Fibroblast of pulmonary artery (primary cell): Measurements from ENCODE around the gene DLL4.
A peak's percentile ranks its signal among the peaks of the same experiment; 100 is the strongest.

Experiments
- DNase-seq: peaks from one replicate; pipeline ENCODE4 v3.0.0-alpha.2; 2010; ENCODE audit warnings: low read depth
- H3K4me3 ChIP-seq: replicated peaks from 2 replicates; pipeline ENCODE4 v1.5.1; 2011; ENCODE audit warnings: low read depth, mild to moderate bottlenecking, control low read depth, low read length, moderate library complexity
- CTCF ChIP-seq: IDR thresholded peaks from 2 replicates; pipeline ENCODE4 v1.5.1; 2011; ENCODE audit warnings: mild to moderate bottlenecking, control low read depth, low read length, inconsistent platforms; ENCODE audit errors: missing control alignments

The DLL4 gene

GRCh38 chr15:40900256-40901052, 28.7 kb upstream of the DLL4 start:
- DNase-seq, result no peak
- no peak overlapping the region for H3K4me3 ChIP-seq
- no peak for TF ChIP-seq CTCF

GRCh38 chr15:40901053-40901443, 28.1 kb upstream of the DLL4 start:
- no peak for TF ChIP-seq CTCF
- H3K4me3 ChIP-seq, result no peak overlapping the region
- no peak for DNase-seq

GRCh38 chr15:40902605-40903561, 26.3 kb upstream of the DLL4 start:
- H3K4me3 ChIP-seq, result no peak overlapping the region
- peak; percentile 46 for DNase-seq
- TF ChIP-seq CTCF, result no peak

DNA sequence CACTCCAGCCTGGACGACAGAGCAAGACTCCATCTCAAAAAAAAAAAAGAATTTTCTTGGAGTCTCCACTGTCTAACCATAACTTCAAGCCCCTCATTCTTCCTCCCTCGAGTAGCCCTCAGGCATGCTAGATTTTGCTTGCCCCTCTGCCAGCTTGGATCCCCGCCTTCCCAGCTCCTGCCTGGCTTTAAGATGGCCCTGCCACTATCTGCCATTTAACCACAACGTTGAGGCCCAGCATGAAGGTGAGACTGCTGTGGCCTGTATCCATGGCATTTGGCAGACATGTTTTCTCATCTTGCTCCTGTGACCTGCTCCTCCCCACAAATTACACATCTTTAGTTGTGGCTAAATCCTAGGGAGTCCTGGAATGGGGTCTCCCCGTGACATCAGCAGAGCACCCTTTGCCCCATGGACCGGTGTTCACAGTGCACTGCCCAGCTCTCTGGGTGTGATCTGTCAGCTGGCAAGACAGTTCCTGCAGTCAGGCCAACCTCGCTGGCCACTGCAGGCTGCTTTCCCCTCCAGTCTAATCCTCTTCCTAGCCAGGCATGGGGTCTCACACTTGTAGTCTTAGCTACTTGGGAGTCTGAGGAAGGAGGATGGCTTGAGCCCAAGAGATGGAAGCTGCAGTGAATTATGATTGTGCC, 24.5 kb upstream of the DLL4 start:
- no peak for DNase-seq
- no peak overlapping the region for H3K4me3 ChIP-seq
- no peak for TF ChIP-seq CTCF

DNA sequence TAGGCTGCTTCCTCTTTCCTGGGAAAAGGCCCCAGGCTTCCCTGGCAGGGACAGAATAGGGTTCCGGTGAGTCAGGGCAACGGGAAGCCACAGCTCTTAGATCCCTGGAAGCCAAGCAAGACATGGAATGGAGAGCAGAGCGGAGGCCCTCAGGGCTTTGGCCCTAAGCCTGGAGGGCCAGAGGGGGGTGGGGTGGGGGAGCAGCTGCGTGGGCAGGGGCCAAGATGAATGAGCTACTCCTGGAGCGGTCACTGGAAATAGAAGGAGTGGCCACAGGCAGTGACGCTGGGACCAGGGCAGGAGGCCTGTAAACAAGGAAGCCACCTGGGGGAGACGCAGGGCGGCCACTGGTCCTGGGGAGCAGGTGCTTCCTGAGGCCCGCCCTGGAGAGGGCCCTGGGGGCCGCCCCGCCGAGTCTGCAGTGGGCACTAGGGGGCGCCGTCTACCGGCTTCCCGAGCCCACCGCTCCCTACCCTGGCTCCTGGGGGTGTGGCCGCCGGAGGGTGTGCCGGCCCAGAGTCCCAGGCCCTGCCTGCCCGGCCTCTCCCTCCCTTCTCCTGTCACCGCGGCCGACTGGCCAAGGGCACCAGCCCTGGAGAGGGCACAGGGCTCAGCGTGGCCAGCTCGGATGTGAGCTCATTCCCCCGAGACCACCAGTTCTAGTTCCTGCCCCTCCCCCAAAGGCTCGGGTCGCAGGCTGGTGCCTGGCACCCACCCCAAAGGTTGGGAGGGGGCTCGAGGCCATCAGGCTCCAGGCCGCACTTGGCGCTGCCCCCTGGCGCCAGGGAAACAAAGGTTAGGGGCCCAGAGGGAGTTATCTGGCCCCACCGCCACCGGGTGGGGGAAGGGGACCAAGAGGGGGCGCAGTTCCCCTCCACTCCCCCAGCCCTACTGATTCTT, 22.8 kb upstream of the DLL4 start:
- H3K4me3 ChIP-seq, result peak overlapping the region; percentile 39
- peak; percentile 58 for TF ChIP-seq CTCF
- peak; percentile 96 for DNase-seq

DNA sequence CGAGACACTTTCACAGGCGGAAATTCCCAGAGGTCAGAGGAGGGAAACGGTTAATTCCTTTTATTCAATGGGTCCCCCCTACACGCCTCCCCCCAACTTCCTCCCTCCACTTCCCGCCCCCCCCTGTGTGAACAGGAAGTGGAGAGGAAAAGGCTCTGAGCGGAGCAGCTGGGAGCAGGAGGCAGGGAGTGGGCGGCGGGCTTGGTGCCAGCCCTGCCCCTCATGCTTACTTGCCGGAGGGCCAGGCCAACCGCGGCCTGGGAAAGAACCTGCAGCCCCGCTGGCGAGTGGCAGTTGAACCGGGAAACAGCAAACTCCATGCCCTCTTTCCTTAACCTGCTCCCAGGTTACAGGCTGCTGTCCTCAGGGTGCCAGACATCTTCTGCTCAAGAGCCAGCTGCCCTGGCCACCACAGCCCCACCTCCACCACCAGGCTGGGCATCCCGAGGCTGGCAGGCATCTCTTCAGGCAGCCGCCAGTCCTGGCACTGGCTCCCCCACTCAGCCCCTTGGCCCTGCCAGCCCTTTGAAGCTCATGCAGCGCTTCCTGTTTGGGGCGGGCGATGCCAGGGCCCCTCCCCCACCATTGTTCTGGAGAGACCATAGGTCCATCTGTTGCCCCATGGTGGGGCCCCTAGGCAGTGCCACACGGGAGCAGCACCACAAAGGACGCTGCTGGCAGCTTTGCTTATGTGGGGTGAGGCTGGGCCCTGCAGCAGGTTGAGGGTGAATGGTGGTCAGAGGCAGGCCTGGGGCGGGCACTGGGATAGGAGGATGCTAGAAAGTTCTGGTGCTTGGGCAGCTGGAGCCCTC, 21.9 kb upstream of the DLL4 start:
- peak overlapping the region; percentile 39 for H3K4me3 ChIP-seq
- no peak for TF ChIP-seq CTCF
- DNase-seq, result no peak
